HuH-7.5 (cell line): ENCODE data around the gene CFDP1.
"Not testable (repeated sequence)": the region's sequence is repeated elsewhere in the genome, so short reads cannot be mapped to it uniquely, and the experiment has no call there.

Source experiments
- DNase-seq: peaks from one replicate; pipeline ENCODE4 v3.0.0; 2011; ENCODE audit warnings: low spot score

CFDP1 gene

GRCh38 chr16:75458439-75458838, 25.1 kb upstream of the CFDP1 start:
- DNase-seq = no peak

DNA sequence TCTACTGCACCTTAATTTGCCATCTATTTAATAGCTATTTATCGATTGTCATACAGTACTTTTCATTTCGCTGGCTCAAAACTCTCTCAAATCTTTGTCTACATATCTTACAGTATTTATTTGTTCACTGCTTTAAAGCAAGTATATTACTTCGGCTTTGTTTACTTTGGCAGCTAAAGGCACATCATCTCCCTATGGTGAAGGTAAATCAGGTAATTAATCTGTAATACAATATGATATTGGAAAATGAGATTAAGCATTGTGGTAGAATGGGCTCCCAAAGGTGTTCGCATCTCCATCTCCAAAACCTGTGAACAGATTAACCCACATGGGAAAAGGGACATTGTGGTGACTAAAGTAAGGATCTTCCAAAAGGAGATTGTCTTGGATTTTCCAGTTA, 24.7 kb upstream of the CFDP1 start:
- DNase-seq = no peak

DNA sequence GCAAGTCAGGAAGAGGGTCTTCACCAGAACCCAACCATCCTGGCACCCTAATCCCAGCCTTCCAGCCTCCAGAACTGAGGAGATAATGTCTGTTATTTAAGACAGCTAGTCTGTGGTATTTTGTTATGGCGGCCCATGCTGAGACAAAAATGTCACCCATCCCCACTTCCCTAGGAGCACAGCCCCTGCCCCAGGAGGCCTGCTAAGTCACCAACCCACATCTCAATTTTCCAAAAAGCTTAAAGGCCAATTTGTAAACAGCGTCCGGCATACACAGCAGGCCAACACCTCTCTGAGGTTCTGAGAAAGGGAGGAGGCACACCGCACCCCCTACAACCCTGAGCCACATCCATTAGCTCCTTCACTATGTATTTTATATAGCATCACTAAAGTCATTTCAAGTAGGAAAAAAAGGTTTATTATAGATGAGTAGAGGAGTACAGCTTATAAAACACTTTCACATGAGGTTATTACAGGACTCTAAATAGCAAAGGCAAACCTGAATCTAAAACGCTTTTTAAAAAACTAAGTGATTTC, 24.2 kb upstream of the CFDP1 start:
- no peak for DNase-seq

- no peak for DNase-seq
Measured at GRCh38 chr16:75456971-75457370, 23.7 kb upstream of the CFDP1 start.

DNA sequence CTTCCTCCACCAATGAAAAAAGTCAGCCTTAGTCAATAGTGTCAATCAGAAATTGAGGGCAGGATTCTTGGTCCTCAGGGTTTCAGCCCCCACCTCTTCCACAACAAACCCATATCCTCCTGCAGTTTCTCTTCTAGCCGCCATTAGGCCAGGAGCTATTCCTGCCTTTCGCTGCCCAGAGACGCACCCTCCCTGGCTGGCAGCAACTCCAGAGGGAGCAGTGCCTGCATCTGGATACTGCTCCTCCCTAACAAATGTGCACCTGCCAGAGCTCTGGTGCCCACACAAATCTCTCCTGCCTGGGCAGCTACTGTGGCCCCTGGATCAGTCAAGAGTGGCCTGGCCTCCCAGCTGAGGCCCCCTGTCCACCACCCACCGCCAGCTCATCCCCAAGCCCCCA, 23.2 kb upstream of the CFDP1 start:
- DNase-seq = not testable (repeated sequence)

DNA sequence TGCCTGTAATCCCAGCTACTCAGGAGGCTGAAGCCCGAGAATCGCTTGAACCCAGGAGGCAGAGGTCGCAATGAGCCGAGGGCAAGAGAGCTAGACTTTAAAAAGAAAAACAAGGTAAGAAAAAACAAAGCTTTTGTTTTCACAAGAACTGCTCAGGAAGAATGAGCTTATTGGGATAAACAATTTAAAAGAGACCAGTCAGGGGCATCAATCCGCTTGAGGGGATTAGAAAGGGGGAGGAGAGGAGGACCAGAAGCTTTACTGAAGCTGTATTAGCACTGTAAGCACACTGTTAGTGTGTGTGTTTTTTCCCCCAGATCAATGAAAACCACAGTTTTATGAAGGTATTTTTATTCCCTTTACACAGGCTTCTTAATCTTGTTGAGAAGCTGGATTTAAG, 22.4 kb upstream of the CFDP1 start:
- DNase-seq = no peak

- no peak for DNase-seq
Measured at GRCh38 chr16:75452464-75453190, 19.3 kb upstream of the CFDP1 start.

GRCh38 chr16:75446416-75446815, 13.1 kb upstream of the CFDP1 start:
- peak; percentile 37 for DNase-seq

DNA sequence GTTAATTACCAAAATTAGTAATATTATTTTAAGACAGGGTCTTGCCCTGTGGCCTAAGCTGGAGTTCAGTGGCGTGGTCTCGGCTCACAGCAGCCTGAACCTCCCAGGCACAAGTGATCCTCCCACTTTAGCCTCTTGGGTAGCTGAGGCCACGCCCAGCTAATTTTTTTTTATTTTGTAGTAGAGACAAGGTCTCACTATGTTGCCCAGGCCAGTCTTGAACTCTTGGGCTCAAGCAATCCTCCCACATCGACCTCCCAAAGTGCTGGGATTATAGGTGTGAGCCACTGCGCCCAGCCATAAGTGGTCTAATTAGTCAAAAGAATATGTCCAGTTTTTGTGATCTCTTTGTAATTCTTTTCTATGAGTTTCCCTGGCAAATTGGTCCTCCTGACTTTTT, 12.0 kb upstream of the CFDP1 start:
- no peak for DNase-seq

GRCh38 chr16:75443298-75443697, 10.0 kb upstream of the CFDP1 start:
- no peak for DNase-seq

- peak; percentile 63 for DNase-seq
Measured at GRCh38 chr16:75433732-75434413, 570 bp upstream of the CFDP1 start.

DNA sequence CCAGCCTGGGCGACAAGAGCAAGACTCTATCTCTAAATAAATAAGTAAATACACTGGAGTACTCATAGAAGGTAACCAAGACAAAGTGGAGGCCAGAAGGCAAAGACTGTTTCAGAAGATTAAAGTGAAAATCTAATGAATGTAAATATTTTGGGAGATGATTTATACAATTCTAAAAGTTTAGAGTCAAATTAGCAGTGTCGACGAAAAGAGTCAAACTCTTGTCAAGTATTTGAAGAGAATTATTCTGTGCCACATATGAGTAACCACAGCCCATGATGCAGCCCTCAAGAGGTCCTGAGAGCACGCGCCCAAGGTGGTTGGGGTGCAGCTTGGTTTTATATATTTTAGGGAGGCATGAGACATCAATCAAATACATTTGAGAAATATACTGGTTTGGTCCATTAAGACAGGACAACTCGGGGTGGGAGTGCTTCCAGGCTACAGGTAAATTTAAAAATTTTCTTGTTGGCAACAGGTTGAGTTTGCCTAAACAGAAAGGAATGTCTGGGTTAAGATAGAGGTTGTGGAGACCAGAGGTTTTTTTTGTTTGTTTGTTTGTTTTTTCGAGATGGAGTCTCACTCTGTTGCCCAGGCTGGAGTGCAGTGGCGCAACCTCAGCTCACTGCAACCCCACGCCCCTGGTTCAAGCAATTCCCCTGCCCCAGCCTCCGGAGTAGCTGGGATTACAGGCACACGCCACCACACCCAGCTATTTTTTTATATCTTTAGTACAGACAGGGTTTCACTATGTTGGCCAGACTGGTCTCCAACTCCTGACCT, 3.5 kb downstream of the CFDP1 start:
- no peak for DNase-seq

GRCh38 chr16:75426524-75426923, 6.8 kb downstream of the CFDP1 start:
- DNase-seq = not testable (repeated sequence)

DNA sequence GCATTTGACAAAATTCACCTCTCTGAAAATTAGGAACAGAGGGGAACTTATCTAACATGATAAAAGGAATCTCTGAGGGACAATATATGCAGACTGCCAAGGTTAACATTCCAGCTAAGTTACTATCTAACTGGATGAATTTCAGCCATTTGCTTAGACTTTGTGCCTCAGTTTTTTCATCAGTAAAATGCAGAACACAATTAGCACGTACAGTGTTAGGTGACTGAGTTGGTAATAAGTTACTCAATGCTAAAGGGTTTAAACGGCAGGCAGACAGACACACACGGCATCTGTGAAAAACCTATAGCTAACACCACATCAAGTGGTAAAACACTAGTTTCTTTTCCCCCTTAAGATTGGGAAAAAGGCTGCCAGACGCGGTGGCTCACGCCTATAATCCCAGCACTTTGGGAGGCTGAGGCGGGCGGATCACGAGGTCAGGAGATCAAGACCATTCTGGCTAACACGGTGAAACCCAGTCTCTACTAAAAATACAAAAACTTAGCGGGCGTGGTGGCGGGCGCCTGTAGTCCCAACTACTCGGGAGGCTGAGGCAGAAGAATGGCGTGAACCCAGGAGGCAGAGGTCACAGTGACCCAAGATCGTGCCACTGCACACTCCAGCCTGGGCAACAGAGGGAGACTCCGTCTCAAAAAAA, 9.1 kb downstream of the CFDP1 start:
- not testable (repeated sequence) for DNase-seq

GRCh38 chr16:75423723-75424104, 9.6 kb downstream of the CFDP1 start:
- DNase-seq = no peak

DNA sequence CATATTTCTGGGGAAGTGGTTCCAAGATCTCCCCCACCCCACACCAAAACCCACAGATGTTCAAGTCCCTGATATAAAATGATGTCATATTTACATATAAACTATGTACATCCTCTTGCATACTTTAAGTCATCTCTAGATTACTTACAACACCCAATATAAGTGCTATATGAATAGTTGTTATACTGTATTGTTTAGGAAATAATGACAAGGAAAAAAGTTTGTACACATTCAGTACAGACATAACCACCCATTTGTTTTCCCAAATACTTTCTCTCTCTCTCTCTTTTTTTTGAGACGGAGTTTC, 11.5 kb downstream of the CFDP1 start:
- DNase-seq = no peak

DNA sequence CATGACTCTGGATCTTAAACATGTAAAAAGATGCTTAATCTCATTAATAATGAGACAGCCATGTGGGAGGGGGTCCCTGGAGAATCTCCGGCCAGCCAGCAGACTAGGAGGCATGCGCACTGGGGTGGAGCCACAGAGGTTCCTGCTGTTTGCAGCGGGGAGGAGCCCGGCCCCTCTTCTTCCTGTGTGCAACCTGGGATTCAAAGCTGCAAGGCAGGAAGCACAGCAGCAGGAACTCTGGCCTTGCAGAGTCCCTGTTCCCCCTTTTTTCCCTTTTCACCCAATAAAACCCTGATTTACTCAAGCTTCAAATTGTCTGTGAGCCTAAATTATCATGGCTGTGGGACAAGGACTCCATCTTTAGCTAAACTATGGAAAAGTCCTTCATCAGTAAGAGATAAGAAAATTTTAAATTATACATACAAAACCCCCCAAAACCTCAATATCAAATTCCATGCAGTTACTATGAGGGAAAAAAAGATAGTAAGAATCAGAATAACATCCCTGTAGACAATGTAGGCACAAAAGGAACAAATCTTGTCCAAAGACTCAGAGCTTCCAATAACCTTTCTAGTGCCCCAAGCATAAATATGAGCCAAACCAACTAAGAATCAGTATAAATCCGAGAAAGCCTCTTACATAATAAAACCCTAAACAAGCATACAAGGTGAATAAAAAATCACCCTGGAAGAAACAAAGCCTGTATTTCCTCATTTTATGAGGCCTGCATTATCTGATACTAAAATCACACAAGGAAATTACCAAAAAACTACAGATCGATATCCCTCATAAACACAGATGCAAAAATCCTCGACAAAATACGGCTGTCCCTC, 12.1 kb downstream of the CFDP1 start:
- DNase-seq = no peak

DNA sequence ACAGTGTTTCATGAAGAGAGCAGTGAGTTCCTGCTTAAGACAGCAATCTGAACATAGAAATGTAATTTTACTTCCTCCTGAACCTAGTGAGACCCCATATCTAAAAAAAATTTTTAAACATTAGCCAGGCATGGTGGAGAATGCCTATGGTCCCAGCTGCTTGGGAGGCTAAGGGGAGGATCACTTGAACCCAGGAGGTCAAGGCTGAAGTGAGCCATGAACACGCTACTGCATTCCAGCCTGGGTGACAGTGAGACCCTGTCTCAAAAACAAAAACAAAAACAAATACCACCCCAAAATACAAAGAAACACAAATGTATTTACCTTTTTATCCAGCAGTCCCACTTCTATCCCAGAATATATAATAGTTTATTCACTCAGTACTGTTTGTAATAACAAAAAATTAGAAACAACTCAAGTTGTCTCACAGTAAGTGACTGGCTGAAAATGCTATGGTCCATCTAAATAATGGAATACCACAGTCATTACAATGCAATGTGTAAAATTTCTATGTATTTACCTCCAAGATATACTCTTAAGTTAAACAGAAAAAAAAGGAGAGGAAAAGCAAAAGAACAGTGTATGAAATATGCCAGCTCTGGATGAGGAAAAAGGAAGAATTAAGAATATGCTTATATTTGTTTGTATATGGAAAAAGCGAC, 16.3 kb downstream of the CFDP1 start:
- no peak for DNase-seq

- no peak for DNase-seq
Measured at GRCh38 chr16:75415169-75415905, 18.0 kb downstream of the CFDP1 start.

- no peak for DNase-seq
Measured at GRCh38 chr16:75413951-75414350, 19.4 kb downstream of the CFDP1 start.
